Endothelial cell of coronary artery (primary cell): Measurements from ENCODE around the gene TMEM82. TPM values are rescaled to one million over a fixed set of nuclear protein-coding genes. Genes with fewer than 3 reads are reported as not detected.

Experiments
- total RNA-seq: library from RNA; depleted of rRNA; stranded (reverse); fragments of >200 nt; gene quantifications from 2 replicates; pipeline ENCODE4 v1.2.3, GENCODE V29; 2014

TMEM82 gene
- not detected in 2 replicates for total RNA-seq

DNA sequence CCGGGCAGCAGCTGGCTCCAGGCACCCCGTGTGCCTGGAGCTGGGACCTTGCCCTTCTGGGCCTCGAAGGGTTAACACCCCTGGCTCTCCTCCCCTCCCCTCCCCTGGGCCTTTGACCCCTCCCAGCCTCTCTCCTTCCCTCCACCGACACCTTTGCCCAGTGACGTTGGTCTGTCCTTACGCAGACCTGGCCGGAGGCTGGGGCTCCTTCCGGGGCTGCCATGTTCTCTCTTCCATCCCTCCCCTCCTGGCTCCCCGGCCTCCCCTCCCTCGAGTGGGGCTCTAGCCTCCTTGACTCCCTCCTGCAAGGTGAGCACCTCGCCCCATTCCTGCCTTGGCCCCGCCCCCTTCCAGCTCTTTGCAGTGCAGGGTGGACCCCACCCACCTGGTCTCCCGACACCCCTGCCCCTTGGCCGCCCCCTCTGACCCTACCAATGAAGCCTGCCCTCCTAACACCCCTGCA lies at the start of gene TMEM82:
Gene TMEM82 (plus strand): TSS at position 161 of the 463 bp plus-strand sequence. CDS start 61 bp downstream, at position 222.

DNA sequence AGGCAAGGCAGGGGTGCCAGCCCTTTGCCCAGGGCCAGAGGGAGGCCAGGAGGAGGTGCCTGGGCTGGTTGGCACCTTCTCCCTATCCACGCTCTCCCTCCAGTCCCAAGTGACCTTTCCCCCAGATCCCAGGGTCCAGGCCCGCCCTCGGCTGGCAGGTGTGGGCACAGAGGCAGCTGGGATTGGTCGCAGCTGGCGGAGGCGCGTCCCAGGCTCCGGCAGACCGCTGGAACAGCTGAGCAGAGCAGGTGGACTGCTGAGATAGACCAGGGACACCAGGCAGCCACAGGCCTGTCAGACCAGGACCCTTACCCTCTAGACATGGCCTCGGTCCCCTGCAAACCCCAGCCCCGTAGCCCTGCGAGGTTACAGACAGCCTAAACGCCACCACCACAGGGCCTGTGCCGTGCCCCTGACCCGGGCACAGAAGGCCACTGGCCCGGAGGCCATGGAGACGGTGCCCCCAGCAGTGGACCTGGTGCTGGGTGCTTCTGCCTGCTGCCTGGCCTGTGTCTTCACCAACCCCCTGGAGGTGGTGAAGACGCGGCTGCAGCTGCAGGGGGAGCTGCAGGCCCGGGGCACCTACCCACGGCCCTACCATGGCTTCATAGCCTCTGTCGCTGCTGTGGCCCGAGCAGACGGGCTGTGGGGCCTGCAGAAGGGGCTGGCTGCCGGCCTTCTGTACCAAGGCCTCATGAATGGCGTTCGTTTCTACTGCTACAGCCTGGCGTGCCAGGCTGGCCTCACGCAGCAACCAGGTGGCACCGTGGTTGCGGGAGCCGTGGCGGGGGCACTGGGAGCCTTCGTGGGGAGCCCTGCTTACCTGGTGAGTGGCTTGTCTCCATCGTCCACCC lies 6.0 kb upstream of the TMEM82 start, which contains the start of gene SLC25A34:
Gene SLC25A34 (plus strand): TSS at position 221 of the 854 bp plus-strand sequence. CDS start 228 bp downstream, at position 449.

GRCh38 chr1:15758343-15758931 lies 16.1 kb downstream of the TMEM82 start, which contains the start of gene FBLIM1:
FBLIM1 (plus strand) TSS chr1:15758795; CDS start chr1:15764984, 6,189 bp downstream.

Other genes with a start within 250 kb of the TMEM82 start
- gene CASP9, start 218.3 kb upstream of the TMEM82 start, total RNA-seq, result 4.0 and 4.4 TPM in 2 replicates
- gene DNAJC16, start 215.7 kb upstream of the TMEM82 start, total RNA-seq, result 13.2 and 15.6 TPM in 2 replicates
- 0.27 and 0.38 TPM in 2 replicates for gene AGMAT, start 157.4 kb upstream of the TMEM82 start, total RNA-seq
- 14.3 and 17.9 TPM in 2 replicates for gene DDI2, start 125.0 kb upstream of the TMEM82 start, total RNA-seq
- gene PLEKHM2, start 58.2 kb upstream of the TMEM82 start, total RNA-seq, result 44.3 and 60.0 TPM in 2 replicates
- 0.18 and 0.38 TPM in 2 replicates for gene SLC25A34, start 6.2 kb upstream of the TMEM82 start, total RNA-seq
- gene FBLIM1, start 16.3 kb downstream of the TMEM82 start, total RNA-seq, result 230 and 319 TPM in 2 replicates
- 13.7 and 14.3 TPM in 2 replicates for gene UQCRHL, start 65.2 kb downstream of the TMEM82 start, total RNA-seq
- 16.4 and 27.1 TPM in 2 replicates for gene SPEN, start 105.2 kb downstream of the TMEM82 start, total RNA-seq
- 54.6 and 64.3 TPM in 2 replicates for gene ZBTB17, start 233.6 kb downstream of the TMEM82 start, total RNA-seq